Suprapubic skin (tissue), 4 donors: ENCODE data around the gene FRMD1.

ENCODE experiments used
- CTCF ChIP-seq, 2 donors: fragments of 200-600 bp in 1 of 2; fragments of 450-650 bp in 1 of 2; sonication (generic) in 1 of 2; IDR thresholded peaks; one replicate each; pipeline ENCODE4 v1.5.1; 2016 to 2019; ENCODE audit warnings: antibody characterized with exemption in 2 of 2, mild to moderate bottlenecking in 1 of 2, moderate library complexity in 1 of 2
- POLR2A ChIP-seq, 2 donors: fragments of 450-650 bp; IDR thresholded peaks; one replicate each; pipeline ENCODE4 v1.6.1; 2017; ENCODE audit warnings: antibody characterized with exemption in 2 of 2, mild to moderate bottlenecking in 2 of 2, moderate library complexity in 2 of 2
- POLR2AphosphoS5 ChIP-seq, 3 donors: sonication (generic); formaldehyde crosslinking; IDR thresholded peaks; one replicate each; pipeline ENCODE4 v1.6.1; 2017; ENCODE audit warnings: antibody characterized with exemption in 3 of 3

- TF ChIP-seq POLR2A (IDR thresholded peaks at IDR 0.05), result no peak
- no peak for TF ChIP-seq CTCF (IDR thresholded peaks at IDR 0.05)
- TF ChIP-seq POLR2AphosphoS5 (IDR thresholded peaks at IDR 0.05), result no peak
Measured at GRCh38 chr6:168095171-168095691, 16.2 kb upstream of the FRMD1 start.
